ENCODE measurements around the gene HMCN2.

The HMCN2 gene

DNA sequence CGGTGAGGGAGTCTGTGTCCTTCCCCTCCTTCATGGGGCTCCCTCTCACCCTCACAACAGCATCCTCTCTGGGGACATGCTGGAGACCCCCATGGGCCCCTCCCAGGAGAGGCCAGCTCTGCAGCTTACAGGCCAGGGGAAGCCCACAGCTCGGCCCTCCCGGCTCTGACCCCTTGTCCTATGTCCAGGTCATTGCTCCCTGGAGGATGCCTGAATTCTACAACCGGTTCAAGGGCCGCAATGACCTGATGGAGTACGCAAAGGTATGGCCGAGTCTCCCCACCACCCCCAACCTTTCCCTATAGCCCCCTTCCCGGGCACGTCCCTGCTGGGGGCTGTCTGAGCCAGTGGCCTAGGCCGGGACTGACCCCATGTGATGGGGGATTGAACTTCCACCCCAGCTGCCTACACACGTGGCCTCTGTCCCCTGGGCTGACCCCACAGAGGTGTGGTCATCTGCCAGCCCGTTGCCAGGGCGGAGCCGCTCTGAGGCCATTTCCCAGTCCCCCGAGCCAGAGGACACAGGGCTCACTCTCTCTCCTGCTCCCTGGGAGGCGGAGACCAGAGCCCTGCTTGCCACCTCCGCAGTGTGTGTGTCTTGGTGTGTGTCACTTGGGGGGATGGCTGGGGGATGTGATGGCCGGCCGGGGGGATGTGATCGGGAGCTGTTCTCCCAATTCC, 201.1 kb downstream of the HMCN2 start:
- DNase-seq (ENCODE audit: low read depth in 2 of 2) = no peak

DNA sequence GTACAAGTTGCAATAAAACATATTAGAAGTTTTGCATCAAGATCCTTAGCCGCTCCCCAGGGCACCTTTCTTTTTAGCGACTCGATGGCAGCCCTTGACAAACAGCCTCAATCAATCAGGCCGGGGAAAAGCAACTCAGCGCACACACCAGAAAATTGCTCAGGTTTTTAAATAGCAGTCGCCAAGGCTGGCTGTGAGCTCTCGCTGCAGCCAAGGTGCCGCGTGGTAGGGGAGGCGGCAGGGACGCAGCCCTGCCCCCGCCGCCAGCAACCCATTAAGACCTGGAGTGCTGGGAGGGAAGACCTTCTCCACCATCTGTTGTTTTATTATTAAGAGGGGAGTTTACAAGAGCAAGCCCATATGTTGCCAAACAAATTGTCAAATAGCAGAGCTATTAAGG, 201.8 kb downstream of the HMCN2 start:
- no peak for DNase-seq (ENCODE audit: low read depth in 2 of 2)

DNA sequence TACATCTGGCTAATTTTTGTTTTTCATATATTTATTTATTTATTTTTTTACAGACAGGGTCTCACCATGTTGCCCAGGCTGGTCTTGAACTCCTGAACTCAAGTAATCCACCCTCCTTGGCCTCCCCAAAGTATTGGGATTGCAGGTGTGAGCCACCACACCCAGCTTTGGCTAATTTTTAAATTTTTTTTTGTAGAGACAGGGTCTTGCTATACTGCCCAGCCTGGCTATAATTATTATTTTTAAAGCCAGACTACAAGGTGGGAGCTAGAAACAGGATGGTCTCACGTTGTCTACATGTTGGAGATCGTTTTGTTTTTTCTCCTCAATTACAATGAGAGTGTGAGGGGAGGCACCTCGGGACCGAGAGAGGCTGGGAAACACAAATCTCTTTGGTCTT, 203.0 kb downstream of the HMCN2 start:
- no peak for DNase-seq (ENCODE audit: low read depth in 2 of 2)

DNA sequence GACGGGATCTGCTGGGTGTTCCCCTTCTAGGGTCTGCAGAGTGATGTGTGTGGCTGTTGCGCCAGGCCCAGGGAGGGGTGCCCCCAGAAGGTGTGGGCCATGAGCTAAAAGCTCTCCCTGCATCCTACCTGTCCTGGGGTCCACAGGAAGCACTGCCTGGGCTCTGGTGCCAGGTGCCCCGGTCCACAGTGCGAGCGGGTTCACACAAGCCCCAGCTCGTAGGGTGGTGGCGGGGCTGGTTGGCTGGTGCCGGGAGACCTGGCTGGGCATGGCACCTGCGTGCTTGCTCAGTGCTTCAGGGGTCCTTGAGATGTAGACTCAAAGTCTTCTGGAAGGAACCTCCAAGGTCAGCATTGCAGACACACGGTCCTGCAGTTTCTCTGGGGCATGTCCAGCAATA, 204.7 kb downstream of the HMCN2 start:
- DNase-seq (ENCODE audit: low read depth in 2 of 2) = no peak

DNA sequence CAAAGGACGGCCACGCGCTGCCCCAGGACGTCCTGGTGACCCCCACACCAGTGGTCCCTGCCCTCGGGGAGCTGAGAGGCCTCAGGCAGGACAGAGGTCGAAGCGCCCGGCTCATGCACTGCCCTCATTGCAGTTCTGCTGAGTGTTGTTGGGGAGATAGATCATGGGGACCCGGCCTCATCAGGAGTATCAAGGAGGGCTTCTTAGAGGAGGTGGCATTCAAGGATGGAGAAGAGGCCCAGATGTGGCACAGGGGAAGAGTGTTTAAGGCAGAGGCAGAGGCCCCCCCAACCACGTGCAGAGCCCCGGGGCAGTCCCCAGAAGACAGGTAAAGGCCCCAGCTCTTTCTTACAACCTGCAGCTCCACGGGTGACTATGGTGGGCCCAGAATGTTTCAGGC, 205.4 kb downstream of the HMCN2 start:
- DNase-seq (ENCODE audit: low read depth in 2 of 2) = no peak

DNA sequence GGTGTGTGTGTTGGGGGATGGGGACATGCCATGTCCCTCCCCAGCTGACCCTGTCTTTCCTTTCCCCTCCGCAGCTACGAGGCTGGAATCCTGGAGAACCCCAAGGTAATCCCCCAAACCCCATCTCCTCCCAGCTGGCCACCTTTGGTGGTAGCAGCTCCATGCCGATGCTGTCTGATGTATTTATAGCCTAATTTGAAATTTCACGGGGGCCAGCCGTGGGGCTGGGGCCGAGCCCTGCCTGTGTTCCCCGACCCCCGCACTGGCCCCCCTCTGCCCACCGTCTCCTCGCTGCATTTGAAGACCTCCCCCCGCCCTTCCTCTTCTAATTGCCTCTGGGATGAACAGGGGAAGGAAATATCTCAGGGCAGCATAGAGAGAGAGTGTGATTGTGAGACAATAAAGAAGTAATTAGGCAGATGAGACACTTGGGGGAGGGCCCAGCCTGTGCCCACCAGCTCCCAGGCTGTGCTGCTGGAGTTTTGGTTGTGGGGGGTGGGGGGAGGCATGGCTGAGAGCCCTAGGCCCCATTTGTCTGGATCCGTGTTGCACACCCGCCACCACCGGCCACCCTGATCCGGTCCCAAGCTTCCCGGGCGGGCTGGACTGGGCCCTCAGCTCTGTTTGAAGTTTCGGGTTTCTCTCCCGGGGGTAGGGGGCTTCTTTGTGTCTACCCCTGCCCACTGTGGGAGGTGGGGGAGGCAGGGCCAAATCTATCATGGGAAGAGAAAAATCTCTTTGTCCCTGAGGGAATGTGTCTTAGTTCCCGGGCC, 206.0 kb downstream of the HMCN2 start:
- no peak for DNase-seq (ENCODE audit: low read depth in 2 of 2)

DNA sequence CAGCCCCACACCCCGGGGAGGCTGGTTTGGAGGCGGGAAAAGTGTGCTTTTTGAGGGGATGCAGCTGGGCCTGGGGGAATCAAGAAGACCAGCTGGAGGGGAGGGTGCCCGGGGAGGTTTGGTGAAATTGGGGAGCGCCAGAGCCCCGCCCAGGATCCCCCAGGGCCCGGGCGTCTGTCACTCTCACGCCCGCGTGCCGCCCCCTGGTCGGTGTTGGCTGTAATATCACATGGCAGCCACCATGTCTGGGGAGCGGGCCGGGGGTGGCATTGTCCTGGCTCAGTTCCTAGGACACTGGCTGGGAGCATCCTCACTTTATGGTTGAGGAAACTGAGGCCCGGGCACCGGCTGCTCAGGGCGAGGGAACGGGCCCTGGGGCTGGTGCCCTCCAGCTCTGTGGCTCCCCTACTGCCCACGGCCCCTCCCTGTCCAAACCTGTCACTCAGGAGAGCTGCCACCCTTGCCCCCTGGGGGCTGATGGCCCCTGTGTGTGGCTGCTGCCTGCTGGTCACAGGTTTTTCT, 206.7 kb downstream of the HMCN2 start:
- DNase-seq (ENCODE audit: low read depth in 2 of 2) = no peak

DNA sequence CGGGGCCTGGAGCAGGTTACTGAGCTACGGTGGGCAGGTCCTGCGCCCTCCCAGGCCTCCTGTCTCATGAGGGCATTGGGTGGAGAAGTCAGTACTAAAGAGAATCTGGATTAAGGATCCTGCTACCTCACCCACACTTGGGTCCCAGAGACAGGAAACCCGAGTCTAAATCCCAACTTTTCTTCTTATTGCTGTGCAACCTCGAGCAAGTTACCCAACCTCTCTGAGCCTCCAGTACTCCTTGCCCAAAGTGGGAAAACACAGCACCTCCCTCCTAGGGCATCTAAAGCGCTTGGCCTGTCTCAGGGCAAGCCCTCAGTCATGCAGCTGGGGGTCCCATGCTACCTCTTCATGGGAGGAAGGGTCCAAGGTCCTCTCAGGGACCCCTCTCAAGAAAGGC, 207.4 kb downstream of the HMCN2 start:
- no peak for DNase-seq (ENCODE audit: low read depth in 2 of 2)

DNA sequence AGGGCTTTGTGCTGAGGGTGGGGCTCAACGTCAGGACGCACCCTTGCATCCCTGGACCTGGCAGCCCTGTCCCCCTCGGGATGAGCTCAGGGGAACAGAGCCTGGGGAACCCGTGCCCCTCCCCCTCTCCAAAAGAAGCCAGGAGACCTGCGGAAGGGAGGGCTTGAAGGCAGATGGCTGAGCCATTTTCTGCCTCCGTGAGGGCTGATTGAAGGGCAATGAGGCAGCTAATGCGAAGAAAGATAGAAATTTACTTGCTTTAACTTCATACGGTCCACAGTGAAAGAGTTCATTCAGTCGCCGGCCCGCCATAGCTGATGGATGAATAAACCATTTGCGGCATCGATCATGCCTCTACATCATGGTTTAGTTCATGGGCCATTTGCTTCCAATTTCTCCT, 208.0 kb downstream of the HMCN2 start:
- DNase-seq (ENCODE audit: low read depth in 2 of 2) = no peak

DNA sequence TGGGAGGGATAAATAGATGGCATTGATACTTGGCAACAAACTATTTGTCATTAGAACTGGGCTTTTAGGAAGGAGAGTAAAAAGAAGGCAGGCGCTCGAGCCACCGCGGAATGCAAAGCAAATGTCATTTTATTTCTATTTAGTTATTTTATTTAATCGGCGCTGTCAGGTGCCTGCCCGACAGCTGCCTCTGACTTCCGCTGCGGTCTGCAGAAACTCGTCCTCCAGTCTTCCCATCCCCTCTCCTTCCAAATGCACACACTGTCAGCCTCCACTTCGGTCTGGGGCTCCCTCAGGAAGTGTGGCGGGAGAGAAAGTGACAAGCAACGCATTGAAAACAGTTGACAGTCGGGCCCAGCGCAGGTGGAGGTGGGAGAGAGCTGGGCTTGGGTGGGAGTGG, 208.5 kb downstream of the HMCN2 start:
- DNase-seq (ENCODE audit: low read depth in 2 of 2) = no peak

DNA sequence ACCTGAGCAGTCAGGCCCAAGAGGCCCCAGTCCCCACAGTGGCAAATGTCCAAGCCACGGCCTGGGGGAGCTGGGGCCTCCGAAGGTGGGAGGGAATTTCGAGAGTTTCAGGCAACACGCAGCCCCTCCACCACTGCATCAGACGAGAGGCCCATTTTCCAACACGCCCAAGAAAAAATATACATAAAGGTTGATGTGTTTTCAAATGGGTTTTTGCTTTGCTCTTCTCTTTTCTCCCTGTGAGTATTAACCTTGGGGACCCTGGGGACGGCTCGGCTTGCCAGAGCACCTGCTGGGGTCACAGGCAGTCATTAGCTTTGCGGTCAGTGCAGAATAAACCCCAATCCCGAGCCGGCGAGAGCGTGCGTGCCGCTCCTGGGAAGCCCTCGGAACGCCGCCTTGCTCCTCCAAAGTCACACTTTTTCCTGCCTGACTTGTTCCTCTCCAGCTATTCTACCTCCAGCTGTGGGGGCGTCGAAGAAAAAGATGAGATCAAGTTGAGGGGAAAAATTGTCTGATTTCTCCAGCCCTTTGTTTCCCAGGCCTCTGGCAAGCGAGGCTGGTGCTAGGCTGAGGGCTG, 210.7 kb downstream of the HMCN2 start:
- DNase-seq (ENCODE audit: low read depth in 2 of 2) = no peak

DNA sequence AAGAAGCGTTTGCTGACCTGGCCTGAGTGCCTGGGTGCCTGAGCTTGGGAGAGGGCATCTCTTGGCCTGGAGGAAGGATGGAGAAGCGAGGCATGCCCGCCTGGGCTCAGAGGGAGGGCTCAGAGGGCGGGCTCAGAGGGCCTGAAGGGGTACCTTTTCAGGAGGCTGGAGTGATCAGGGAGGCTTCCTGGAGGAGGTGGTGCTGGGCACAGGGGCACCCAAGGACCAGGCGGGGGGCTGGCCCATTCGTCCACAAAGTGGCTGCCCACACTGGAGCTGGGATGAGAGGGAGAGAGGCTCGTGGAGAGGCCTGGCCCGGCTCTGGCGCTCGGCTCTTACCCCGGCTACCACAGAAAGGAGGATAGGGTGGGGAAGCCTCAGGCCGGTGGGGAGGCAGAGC, 212.0 kb downstream of the HMCN2 start:
- DNase-seq (ENCODE audit: low read depth in 2 of 2) = no peak

DNA sequence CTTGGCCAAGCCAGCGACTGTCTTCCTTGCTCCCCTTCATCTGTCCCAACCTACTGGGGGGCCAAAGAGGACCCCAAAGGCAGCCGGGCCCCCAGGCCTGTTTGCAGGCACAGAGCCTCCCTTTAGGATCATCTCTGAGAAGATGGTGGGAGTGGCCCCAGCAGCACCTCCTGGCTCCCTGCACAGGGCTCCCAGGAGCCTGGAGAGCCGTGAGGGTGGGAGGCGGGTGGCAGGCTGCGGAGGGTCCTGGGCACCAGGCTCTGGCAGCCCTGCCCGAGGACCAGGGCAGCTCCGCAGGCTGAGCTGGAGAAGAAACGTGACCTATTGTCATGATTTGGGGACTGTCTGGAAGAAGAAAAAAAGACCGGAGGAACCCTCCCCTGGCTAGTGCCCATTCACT, 212.6 kb downstream of the HMCN2 start:
- no peak for DNase-seq (ENCODE audit: low read depth in 2 of 2)

DNA sequence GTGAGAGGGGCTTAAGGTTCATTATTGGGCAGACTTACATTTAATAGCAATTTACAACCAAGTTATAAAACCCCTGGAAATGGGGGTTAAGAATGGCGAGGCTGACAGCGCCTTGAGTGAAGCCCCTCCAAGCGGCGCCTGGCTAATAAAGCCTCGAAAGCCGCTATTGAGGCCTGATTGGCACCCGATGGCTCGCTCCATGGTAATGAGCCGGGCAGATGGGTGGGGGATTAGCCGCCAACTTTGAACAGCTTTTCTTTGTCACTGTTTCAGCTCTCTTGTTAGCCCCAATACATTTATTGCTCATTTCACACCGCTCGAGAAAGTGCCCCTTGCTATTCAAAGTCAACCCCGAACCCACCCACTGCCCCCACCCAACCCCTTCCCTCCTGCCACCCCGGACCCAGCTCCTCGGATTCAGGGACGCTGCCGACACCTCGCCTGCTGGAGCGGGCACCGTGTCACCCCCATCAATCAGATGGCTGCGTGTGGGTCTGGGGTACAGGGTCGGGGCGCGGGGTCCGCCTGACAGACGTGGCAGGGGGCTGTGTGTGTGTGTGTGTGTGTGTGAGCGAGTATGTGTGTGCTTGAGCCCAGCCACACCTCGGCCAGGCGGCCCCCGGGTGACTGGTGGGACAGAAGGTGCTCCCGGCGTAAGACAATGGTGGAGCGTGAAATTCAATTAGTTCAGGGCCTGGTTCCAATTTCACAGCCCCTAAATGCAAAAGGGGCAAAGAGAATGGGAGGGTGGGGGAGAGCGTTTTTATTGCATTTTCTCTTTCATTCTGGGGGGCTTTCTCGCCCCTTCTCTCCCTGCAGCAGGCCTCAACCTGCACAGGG, 213.4 kb downstream of the HMCN2 start:
- no peak for DNase-seq (ENCODE audit: low read depth in 2 of 2)

DNA sequence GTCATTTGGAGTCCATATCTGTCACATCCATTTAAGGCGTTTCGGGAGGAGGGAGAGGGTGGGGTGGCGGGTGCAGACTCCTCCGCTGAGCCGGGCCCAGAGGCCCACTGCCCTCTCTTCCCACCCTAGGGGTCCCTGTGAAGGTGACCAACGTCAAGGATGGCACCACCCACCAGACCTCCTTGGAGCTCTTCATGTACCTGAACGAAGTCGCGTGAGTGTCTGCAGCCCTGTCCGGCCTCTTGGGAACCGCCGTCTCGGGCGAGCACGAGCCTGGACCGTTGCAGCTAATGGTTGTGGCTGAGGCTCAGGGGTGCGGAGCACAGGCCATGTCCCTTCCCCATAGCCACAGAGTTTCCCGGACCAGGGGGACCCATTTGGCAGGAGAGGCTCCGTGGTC, 214.0 kb downstream of the HMCN2 start:
- no peak for DNase-seq (ENCODE audit: low read depth in 2 of 2)

DNA sequence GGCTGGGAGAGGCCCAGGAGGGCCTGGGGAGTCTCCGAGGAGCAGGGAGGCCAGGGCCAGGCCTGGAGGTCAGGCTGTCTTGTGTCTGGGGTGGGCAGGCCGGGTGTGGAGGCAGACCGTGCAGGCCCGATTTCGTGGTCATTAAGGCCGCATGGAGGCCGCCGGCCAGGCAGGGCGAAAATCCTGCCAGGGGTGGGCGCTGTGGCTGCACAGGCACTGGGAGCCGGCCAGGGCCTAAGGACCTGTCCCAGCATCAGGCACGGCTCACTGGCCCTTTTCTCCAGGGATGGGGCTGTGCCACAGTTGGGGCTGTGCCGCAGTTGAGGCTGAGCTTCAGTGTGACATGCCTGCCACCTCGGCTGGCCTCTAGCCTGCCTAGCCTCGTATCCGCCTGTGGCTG, 215.1 kb downstream of the HMCN2 start:
- no peak for DNase-seq (ENCODE audit: low read depth in 2 of 2)

DNA sequence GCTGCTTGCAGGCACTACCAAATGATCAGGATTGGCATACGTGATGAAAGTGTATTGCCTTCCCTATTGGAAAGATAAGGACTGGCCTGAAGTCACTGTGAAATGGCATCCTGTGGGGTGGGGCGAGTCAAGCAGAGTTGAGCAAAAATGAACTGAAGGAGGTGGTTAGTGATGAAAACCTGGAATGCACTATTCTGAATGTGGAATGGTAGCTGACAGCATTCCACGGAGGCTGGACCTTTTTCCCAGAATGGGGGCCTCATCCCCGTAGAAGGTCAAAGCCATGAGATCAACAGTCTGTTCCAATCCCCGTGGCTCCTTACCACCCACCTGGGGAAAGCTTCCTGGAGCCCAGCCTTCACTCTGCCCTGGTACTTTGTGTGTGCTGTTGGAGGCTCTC, 216.9 kb downstream of the HMCN2 start:
- no peak for DNase-seq (ENCODE audit: low read depth in 2 of 2)

DNA sequence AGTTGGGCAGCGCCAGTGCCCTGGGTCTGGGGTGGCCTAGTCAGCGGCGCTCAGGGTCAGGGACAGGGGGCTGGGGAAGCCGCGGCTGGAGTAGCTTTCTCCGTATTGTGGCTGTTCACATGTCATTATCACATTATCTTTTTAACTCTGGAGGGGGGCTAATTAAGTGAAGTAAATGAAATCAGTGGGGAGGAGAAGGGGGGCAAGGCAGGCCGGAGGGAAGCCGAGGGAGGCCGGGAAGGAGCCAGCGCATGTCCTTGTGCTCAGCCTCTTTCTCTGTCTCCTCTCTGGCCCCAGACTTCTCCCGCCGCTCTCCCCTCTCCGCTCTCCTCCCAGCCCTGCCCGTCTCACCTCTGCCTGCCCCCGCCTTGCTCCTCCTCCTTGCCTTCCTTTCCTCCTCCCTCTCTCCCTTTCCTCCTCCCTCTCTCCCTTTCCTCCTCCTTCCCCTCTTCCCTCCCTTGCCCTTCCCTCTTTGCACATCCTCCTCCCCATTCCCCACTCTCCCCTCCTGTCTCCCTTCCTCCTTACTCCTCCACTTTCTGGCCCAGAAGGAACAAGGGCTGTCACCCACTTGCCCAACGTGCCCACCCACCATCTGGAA, 217.9 kb downstream of the HMCN2 start:
- no peak for DNase-seq (ENCODE audit: low read depth in 2 of 2)

Data from activated CD4-positive, alpha-beta T cell treated with anti-CD3 and anti-CD28 coated beads for 24 hours (primary cell).